ENCODE results near the gene COL16A1.

DNA sequence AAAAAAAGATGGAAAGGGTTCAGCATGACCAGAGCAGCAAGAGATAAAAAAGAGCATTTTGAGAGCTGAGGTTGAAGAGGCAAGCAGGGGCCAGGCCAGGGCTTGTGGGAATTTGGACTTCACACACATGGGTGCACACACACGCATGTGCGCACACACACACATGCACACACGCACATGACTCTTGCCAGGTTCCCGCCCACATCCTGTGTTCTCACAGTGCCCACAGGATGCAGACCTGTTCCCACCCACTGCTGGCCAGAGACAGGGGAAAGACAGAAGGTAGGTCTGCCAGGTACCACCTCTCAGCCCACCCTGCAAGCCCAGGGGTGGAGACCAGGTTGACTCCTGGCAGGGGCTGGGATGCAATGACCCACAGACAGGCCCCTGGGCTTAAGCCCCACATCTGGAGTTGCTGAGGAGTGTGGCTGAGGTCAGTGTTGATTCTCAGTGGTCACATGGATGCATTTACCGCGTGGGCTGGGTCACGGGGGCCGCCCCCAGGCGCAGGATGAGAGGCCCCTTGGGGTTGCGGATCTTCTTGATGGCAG lies 4.4 kb downstream of the COL16A1 start:
- TF ChIP-seq, protein P1, sequence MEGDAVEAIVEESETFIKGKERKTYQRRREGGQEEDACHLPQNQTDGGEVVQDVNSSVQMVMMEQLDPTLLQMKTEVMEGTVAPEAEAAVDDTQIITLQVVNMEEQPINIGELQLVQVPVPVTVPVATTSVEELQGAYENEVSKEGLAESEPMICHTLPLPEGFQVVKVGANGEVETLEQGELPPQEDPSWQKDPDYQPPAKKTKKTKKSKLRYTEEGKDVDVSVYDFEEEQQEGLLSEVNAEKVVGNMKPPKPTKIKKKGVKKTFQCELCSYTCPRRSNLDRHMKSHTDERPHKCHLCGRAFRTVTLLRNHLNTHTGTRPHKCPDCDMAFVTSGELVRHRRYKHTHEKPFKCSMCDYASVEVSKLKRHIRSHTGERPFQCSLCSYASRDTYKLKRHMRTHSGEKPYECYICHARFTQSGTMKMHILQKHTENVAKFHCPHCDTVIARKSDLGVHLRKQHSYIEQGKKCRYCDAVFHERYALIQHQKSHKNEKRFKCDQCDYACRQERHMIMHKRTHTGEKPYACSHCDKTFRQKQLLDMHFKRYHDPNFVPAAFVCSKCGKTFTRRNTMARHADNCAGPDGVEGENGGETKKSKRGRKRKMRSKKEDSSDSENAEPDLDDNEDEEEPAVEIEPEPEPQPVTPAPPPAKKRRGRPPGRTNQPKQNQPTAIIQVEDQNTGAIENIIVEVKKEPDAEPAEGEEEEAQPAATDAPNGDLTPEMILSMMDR (conservative IDR thresholded peaks at IDR 0.05; ENCODE audit: low read length): no peak
- TF ChIP-seq EZH2phosphoT487 (IDR thresholded peaks at IDR 0.05; ENCODE audit: borderline replicate concordance): no peak

Measured in Loucy (cell line).